Neuron (in vitro differentiated cells): ENCODE results near the gene KRTAP10-1.
"Not testable (repeated sequence)": the region's sequence is repeated elsewhere in the genome, so short reads cannot be mapped to it uniquely, and the experiment has no call there.

Experiments
- H2AFZ ChIP-seq: one replicate; pipeline ENCODE4 v1.6.1; 2013; ENCODE audit warnings: low read depth, mild to moderate bottlenecking, inconsistent platforms, low read length, moderate library complexity
- H3K27me3 ChIP-seq: one replicate; pipeline ENCODE4 v1.6.1; 2013; ENCODE audit warnings: low read length; ENCODE audit not compliant: insufficient read depth
- H3K36me3 ChIP-seq: one replicate; pipeline ENCODE4 v1.6.1; 2013; ENCODE audit warnings: low read length; ENCODE audit not compliant: insufficient read depth
- H3K4me1 ChIP-seq: one replicate; pipeline ENCODE4 v1.6.1; 2013; ENCODE audit warnings: low read length; ENCODE audit not compliant: insufficient read depth
- H3K4me3 ChIP-seq: 2 replicates; pipeline ENCODE4 v1.5.1; 2013; ENCODE audit warnings: mild to moderate bottlenecking, low read length, moderate library complexity
- H3K9me3 ChIP-seq: one replicate; pipeline ENCODE4 v1.6.1; 2013; ENCODE audit warnings: low read length

The KRTAP10-1 gene

GRCh38 chr21:44575307-44576024 is 35.5 kb upstream of the KRTAP10-1 start:
- Histone ChIP-seq H3K4me1 (no peaks in the 10 kb centered on the region), H3K36me3 (no peaks in the 10 kb centered on the region), H3K4me3 (no peak overlapping the region), H3K27me3 (peaks cover 6% of the 10 kb centered on the region), H2AFZ (no peak overlapping the region), H3K9me3 (peaks cover 7% of the 10 kb centered on the region)

- peaks cover 7% of the 10 kb centered on the region for H3K9me3 ChIP-seq
- H3K4me3 ChIP-seq = no peak overlapping the region
- no peaks in the 10 kb centered on the region for H3K4me1 ChIP-seq
- H2AFZ ChIP-seq = no peak overlapping the region
- no peaks in the 10 kb centered on the region for H3K36me3 ChIP-seq
- peaks cover 6% of the 10 kb centered on the region for H3K27me3 ChIP-seq
Measured at GRCh38 chr21:44574457-44575306, 34.7 kb upstream of the KRTAP10-1 start.

GRCh38 chr21:44573630-44574456 is 33.8 kb upstream of the KRTAP10-1 start, which contains the start of gene KRTAP10-4:
TSS of gene KRTAP10-4 (plus strand) at chr21:44573729. CDS start at chr21:44573759, 30 bp downstream.
- not testable (repeated sequence) for H3K36me3 ChIP-seq, H3K4me3 ChIP-seq, H2AFZ ChIP-seq, H3K9me3 ChIP-seq, H3K4me1 ChIP-seq, H3K27me3 ChIP-seq

- peaks cover 7% of the 10 kb centered on the region for H3K9me3 ChIP-seq
- no peaks in the 10 kb centered on the region for H3K36me3 ChIP-seq
- no peak overlapping the region for H3K4me3 ChIP-seq
- no peaks in the 10 kb centered on the region for H3K4me1 ChIP-seq
- H3K27me3 ChIP-seq = peaks cover 8% of the 10 kb centered on the region
- H2AFZ ChIP-seq = no peak overlapping the region
Measured at GRCh38 chr21:44572959-44573583, 33.1 kb upstream of the KRTAP10-1 start.

- Histone ChIP-seq H3K9me3 (peaks cover 7% of the 10 kb centered on the region), H3K36me3 (no peaks in the 10 kb centered on the region), H3K4me1 (no peaks in the 10 kb centered on the region), H3K27me3 (peaks cover 8% of the 10 kb centered on the region), H2AFZ (no peak overlapping the region), H3K4me3 (no peak overlapping the region)
Measured at GRCh38 chr21:44571844-44572782, 32.1 kb upstream of the KRTAP10-1 start.

- Histone ChIP-seq H3K36me3 (no peaks in the 10 kb centered on the region), H3K4me1 (no peaks in the 10 kb centered on the region), H3K4me3 (no peak overlapping the region), H3K9me3 (peaks cover 7% of the 10 kb centered on the region), H3K27me3 (peaks cover 8% of the 10 kb centered on the region), H2AFZ (no peak overlapping the region)
Measured at GRCh38 chr21:44571296-44571695, 31.3 kb upstream of the KRTAP10-1 start.

GRCh38 chr21:44569861-44570517 is 30.0 kb upstream of the KRTAP10-1 start:
- H3K9me3 ChIP-seq = peaks cover 7% of the 10 kb centered on the region
- no peak overlapping the region for H3K4me3 ChIP-seq
- H2AFZ ChIP-seq = no peak overlapping the region
- H3K4me1 ChIP-seq = no peaks in the 10 kb centered on the region
- no peaks in the 10 kb centered on the region for H3K36me3 ChIP-seq
- peaks cover 8% of the 10 kb centered on the region for H3K27me3 ChIP-seq

GRCh38 chr21:44568667-44569556 is 28.9 kb upstream of the KRTAP10-1 start:
- Histone ChIP-seq H3K9me3 (peaks cover 7% of the 10 kb centered on the region), H3K4me3 (no peak overlapping the region), H3K27me3 (peaks cover 8% of the 10 kb centered on the region), H3K36me3 (no peaks in the 10 kb centered on the region), H3K4me1 (no peaks in the 10 kb centered on the region), H2AFZ (no peak overlapping the region)

- Histone ChIP-seq H3K9me3 (peaks cover 7% of the 10 kb centered on the region), H3K27me3 (peaks cover 8% of the 10 kb centered on the region), H3K36me3 (no peaks in the 10 kb centered on the region), H3K4me3 (no peak overlapping the region), H2AFZ (no peak overlapping the region), H3K4me1 (no peaks in the 10 kb centered on the region)
Measured at GRCh38 chr21:44568261-44568660, 28.3 kb upstream of the KRTAP10-1 start.

GRCh38 chr21:44567481-44568171 is 27.6 kb upstream of the KRTAP10-1 start:
- Histone ChIP-seq H3K4me1 (no peaks in the 10 kb centered on the region), H3K27me3 (peaks cover 6% of the 10 kb centered on the region), H3K36me3 (no peaks in the 10 kb centered on the region), H3K9me3 (peaks cover 7% of the 10 kb centered on the region), H2AFZ (no peak overlapping the region), H3K4me3 (no peak overlapping the region)
